NT2/D1 (cell line): ENCODE data around the gene PDPN.

Experiments used
- SUZ12 ChIP-seq: IDR thresholded peaks from 2 replicates; pipeline ENCODE4 v1.6.1; 2011; ENCODE audit not compliant: insufficient read length, insufficient read depth; ENCODE audit errors: extremely low read depth
- YY1 ChIP-seq: IDR thresholded peaks from 2 replicates; pipeline ENCODE4 v1.6.1; 2011; ENCODE audit not compliant: insufficient read length, insufficient read depth
- ZNF274 ChIP-seq: IDR thresholded peaks from 2 replicates; pipeline ENCODE4 v1.6.1; 2011; ENCODE audit warnings: mild to moderate bottlenecking, low read depth, low read length

DNA sequence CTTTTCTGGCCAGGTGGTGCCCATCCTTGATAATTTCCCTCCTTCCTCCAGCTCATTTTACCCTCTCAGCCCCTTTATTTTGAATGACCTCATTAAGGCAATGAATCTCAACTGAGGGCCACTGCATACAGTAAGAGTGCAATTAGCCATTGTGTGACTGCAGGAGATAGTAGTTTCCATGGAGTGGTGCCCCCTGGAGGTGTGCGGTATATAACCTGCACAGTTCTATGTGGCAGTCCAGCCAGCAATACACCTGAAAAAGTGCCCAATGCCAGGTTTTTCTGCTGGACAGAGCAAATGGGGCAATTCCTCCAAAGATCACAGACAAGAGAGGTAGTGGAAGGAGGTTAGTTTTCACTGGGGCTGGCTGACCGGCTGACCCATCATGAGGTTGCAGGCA, 43.9 kb upstream of the PDPN start:
- TF ChIP-seq ZNF274 = no peak
- no peak for TF ChIP-seq SUZ12
- TF ChIP-seq YY1 = no peak
